Ammon's horn (tissue), 1 donor: Measurements from ENCODE around the gene CSH2.
A peak's percentile ranks its signal among the peaks of the same experiment; 100 is the strongest.

ENCODE experiments used
- DNase-seq: peaks from one replicate; pipeline ENCODE4 v3.0.0-alpha.2; 2016; ENCODE audit warnings: low spot score

Gene CSH2

GRCh38 chr17:63834431-63835166 lies 38.9 kb downstream of the CSH2 start:
- peak; percentile 88 for DNase-seq

GRCh38 chr17:63833741-63834373 lies 39.6 kb downstream of the CSH2 start:
- no peak for DNase-seq

DNA sequence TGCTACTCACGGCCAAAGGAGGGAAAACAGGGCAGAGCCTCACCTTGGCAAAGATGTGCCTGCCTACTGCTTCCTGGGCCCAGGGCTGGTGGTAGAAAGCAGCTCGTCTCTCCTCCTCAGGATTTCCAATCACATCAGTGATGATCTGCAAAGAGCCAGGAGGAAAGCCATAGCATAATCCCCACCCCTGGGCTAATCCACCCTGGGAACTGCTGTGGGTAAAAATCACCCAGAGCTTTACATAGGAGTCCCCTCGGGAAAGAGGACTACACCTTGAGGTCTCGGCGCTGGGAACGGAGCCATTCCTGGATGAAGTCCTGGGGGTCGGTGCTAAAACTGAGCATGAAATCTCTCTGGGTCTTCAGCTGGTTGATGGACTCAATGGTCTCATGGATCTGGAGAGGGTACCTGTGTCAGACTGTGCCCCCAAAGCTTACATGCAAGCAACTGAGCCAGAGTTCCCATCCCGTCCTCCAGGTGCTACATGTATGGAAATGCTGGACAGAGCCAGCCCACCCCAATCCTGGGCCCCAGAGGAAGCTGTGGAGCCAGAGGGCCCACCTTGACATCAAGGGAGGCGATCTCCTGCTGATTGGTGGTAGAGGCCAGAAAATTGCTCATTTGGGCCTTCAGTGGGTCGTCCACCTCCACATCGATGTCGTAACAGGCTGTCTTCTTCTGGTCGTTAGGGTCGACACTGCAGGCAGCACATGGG lies 40.3 kb downstream of the CSH2 start:
- no peak for DNase-seq

- DNase-seq, result no peak
Observed at GRCh38 chr17:63832455-63832854, 41.0 kb downstream of the CSH2 start.

DNA sequence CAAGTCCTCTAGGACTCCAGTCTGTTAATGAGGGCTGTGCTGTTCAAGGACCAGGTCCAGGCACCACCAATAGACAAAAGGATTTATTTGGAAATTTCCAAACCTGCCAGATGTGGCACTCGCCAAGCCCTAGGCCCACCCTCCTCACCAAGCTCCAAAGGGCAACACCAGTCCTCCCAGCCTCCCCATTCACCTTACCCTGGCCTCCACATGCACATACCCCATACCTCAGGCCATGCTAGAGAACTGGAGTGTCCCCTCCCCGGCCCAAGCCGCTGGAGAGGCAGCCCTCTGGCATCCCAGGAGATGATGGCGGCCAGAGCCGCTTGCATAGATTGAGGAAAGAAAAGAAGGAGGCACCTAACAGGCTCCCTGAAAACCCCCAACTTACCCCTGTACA lies 41.5 kb downstream of the CSH2 start:
- no peak for DNase-seq

DNA sequence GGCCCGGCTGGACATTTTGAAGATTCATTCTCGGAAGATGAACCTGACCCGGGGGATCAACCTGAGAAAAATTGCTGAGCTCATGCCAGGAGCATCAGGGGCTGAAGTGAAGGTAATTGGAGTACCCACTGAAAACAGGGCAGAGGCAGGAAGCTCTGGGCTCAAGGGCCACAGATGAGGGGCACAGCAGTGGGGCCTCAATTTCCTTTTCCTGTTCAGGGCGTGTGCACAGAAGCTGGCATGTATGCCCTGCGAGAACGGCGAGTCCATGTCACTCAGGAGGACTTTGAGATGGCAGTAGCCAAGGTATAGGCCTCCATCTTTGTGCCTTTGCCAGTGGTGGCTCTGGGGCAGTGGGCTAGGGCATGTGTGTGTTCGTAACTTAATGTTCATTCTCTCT lies 42.0 kb downstream of the CSH2 start:
- DNase-seq, result no peak

GRCh38 chr17:63830904-63831491 lies 42.5 kb downstream of the CSH2 start:
- no peak for DNase-seq

DNA sequence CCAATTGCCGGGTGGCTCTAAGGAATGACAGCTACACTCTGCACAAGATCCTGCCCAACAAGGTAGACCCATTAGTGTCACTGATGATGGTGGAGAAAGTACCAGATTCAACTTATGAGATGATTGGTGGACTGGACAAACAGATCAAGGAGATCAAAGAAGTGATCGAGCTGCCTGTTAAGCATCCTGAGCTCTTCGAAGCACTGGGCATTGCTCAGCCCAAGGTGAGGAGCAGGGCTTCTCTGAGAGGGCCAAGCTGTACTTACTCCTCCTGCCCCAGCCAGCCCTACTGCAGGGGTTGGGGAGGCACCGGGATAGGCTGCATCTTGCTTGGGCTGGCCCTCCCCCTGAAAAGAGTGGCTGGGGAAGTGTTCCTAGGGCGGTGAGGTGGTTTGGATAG lies 43.2 kb downstream of the CSH2 start:
- no peak for DNase-seq

GRCh38 chr17:63828936-63829335 lies 44.5 kb downstream of the CSH2 start:
- DNase-seq, result no peak

- no peak for DNase-seq
Observed at GRCh38 chr17:63827801-63828221, 45.7 kb downstream of the CSH2 start.

- peak; percentile 99 for DNase-seq
Observed at GRCh38 chr17:63827002-63827800, 46.3 kb downstream of the CSH2 start, which contains the start of the genes FTSJ3 and PSMC5. Gene FTSJ3 (minus strand): TSS chr17:63827663. CDS start chr17:63826902, 761 bp downstream. Gene PSMC5 (plus strand): TSS chr17:63827431. CDS start chr17:63827491, 60 bp downstream.

DNA sequence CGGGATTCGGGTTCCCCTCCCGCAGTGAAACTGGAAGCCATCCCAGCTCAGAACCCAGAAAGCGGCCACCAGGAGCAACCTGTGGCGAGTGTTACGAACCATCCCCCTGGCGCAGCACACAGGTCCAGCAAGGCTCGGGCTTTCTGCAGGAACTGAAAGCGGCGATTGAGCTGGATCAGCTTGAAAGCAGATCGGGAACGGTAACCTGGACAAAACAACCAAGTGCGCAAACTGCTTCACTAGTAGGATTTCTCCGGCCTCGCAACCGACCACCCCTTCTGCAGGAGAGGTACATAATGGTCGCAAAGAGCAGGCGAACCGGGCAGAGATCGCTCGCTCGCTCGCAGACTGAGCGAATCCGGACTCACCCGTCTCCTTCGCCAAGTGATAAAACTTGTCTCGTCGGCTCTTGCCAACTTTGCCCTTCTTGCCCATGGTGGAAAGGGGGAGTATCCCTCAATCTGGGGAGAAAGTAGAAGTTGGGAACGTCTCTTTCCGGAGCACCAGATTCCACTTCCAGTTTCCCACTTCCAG lies 46.9 kb downstream of the CSH2 start:
- no peak for DNase-seq

GRCh38 chr17:63824362-63824761 lies 49.1 kb downstream of the CSH2 start:
- no peak for DNase-seq

GRCh38 chr17:63823659-63824331 lies 49.7 kb downstream of the CSH2 start:
- DNase-seq, result no peak

DNA sequence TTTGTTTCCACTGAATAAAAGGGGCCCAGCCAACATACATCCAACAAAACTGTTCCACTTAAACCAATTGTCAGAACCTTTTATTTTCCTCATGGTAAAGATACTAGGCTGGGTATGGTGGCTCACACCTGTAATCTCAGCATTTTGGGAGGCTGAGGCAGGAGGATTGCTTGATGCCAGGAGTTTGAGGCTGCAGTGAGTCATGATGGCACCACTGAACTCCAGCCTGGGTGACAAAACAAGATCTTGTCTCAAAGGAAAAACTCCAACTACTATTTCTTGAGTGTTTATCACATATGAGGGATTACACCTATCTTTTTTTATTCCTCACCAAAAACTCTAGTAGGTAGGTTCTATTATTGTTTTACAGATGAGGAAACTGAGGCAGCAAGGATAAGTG lies 50.9 kb downstream of the CSH2 start:
- no peak for DNase-seq
